Right renal pelvis (tissue), 4 donors: ENCODE measurements around the gene PARD3. TPM values are rescaled to one million over a fixed set of nuclear protein-coding genes. Genes with fewer than 3 reads are reported as not detected.

Source experiments
- DNase-seq, 4 donors: peaks; one replicate each; pipeline ENCODE4 v3.0.0-alpha.2; 2013; ENCODE audit warnings: low read depth in 4 of 4, low spot score in 3 of 4, missing footprints in 1 of 4
- polyA plus RNA-seq, 4 donors: library from polyadenylated mRNA; unstranded; fragments of 120-200 nt; gene quantifications; one replicate each; pipeline ENCODE4 v1.2.1, GENCODE V29; 2013; ENCODE audit not compliant: insufficient read length in 4 of 4

Gene PARD3
- polyA plus RNA-seq, 4 donors = 62.1 to 76.2 (median 71.3) TPM

DNA sequence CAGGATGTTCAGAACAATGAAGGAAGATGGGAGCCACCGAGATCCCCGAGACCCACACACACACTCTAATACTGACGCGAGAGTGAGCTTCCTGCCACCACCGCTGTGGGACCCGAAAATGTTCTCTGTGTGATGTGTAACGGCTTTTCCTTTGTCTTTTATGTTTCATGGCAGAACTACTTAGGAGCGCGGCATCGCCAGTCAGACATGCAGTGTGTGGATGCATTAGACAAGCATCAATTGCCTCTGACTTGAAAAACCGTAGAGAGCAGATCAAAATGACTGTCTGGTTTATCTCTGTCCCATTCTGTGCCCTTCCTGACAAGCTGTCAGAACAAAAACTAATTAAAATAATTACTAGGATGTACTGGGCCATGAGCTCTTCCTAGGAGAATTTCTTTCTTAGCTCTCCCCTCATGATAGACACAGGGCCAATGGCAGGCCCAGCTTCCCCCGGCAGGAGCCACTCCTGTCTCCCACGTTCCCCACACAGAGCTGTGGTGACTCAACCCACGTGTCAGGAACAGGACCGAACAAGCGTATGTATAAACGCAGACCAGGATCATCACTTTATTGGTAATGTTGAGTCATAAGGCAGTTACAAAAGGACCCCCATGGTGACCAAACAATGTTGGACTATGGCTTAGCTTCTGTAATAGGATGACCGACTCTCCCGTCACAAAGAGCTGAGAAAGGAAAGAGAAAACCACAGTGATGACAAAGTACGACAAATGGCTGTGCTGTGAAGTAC lies 705.0 kb downstream of the PARD3 start:
- no peak for DNase-seq

DNA sequence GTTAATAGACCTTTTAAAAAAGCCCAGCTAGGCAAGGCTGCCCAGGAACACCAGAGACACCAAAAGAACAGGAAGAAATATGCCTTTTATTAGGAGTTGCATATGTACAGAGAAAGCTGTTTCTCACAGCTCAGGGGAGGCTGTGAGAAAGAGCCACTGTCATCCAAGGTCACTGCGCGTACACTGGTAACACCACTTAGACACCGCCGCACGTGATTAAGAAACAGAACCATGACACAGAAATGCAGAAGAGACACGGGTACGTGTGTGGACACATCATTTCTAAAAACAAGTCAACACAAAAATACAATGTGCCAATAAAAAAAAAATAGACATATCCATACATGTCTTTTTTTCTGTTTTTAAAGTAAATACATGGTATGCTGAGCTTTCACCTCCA lies 705.6 kb downstream of the PARD3 start:
- no peak for DNase-seq

DNA sequence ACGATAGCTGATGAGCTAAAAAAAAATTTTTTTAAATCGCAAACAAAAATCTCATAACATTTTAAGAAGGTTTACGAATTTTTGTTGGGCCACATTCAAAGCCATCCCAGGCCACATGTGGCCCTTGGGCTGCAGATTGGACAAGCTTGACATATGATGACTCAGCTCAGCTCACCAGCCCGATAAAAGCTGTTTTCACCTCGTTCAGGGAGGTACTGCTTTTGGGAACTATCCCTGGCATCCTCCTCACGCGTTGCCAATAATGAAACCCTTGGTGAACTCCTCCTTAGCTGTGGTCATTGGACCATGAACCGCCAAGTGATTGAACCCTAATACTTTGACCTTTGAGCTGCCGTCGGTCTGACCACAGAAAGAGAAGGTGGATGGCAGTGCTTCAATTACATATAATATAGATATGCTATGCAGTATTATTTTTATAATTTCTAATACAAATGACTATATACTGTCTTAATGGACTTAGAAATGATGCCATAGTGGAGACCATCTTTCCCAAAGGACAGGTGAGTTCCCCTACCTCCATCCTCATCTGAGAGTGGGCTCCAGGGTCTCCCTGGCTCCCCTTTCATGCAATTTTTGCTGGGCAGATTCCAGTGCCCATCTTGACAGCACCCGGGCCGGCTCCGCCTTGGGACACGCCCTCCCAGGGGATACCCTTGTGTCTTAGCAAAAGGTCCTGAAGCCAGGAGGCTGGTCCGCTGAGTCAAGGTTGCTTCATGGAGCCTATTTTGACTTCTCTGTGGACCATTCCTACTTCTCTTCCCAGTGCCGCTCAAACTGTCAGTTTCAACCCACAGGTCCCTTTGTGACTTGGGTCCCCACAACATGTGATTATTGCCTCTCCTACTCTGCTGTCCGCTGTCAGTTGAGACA lies 707.2 kb downstream of the PARD3 start:
- no peak for DNase-seq

GRCh38 chr10:34106356-34106885 lies 708.7 kb downstream of the PARD3 start:
- DNase-seq = no peak

DNA sequence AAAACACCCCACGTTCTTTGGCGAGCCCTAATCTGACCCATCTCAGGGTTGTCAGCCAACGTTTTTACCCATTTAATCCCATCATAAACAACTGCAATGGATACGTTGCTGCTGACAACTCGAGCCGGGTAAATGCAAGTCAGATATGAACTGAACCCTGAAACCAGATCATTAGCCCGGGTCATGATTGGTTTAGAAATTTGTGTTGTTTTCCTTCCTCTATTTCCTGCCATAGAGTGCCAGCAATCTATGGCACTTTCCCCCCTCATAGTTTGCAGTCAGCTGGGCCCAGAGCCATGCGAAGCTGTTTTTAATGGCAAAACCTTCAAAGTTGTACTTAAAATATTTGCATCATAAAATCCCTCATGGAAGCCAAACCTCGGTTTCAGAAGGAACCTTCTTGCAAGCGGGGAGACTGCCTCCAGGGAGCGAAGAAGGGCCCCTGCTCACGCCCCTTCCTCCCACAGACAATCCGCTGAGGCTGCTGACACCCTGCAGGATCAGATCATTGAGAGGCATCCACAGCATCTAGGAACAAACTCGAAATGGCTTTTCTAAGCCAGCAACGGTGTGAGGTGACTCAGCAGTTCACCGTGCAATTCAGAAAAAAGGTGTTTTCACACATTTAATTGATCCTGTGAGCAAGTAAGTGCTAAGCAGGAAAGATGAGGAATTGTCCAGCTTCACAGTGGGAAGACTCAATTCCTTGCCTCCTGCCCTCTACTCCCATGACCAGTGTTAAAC lies 710.1 kb downstream of the PARD3 start:
- no peak for DNase-seq

GRCh38 chr10:34102893-34103506 lies 712.1 kb downstream of the PARD3 start:
- peak in 2 of 4 donors; percentile 65 to 67 for DNase-seq

- no peak for DNase-seq
Observed at GRCh38 chr10:34102237-34102673, 712.8 kb downstream of the PARD3 start.

DNA sequence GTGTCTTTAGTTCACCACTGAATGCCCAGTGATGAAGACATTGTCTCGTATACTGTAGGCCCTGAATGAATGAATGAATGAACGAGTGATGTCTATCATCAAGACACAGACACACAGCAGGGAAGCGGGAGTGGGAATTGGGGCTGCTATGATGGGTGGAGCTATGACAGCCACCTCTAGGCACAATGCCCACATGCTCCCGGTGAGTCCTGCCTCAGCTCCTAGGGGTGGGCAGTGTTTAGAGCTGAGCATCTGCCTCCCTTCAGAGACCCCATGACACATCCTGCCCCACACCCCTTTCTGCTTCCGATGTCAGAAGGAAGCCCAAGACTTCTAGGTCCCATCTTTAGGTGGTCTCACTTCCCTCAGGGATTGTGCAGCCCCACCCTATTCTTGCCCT lies 714.1 kb downstream of the PARD3 start:
- no peak for DNase-seq

DNA sequence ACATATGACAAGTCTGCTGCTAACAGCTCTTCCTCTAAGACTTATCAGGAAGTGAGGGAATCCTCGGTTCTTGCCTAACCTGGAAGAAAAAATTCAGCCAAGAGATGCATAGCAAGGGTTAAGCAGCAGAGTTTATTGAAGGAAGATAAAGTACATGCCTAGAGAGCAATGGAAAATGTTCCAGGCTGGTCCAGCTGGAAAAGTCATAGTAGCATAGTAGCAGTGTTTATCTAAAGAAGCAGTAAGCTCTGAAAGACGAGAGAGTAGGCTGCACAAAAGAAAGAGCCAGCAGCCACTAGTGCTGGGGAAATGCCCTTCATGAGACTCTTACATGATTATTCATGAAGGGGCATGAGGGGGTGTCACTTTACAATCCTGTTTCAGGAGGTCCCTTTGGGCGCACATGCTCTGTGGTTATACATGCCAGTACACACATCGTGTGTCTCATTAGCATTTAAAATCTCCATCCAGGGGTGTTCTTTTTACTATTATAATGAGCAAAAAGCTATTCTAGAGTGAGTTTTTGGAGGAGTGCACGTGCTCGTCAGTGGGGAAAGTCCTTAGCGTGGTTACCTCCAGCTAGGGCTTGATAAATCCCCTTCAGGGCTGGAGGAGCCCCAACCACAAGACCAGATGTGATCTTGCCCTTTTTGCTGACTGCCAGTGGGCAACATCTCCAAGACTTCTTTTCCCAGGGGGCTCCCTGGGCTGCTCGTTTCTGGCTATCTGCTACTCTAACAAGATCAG lies 716.1 kb downstream of the PARD3 start:
- no peak for DNase-seq

- no peak for DNase-seq
Observed at GRCh38 chr10:34097682-34098081, 717.4 kb downstream of the PARD3 start.

DNA sequence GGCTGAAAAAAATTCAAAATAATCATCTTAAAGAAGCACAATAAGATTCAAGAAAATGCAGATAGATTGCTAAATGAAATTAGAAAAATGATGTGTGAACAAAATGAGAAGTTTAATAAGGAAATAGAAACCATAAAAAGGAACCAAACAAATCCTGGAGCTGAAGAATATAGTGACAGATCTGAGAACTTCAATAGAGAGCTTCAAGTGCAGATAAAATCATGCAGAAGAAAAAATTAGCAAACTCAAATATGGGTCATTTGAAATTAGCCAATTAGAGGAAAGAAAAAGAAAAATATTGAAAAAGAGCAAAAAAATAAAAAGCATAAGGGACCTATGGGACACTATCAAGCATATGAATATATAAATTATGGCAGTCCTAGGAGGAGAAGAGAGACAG lies 720.1 kb downstream of the PARD3 start:
- DNase-seq = no peak

DNA sequence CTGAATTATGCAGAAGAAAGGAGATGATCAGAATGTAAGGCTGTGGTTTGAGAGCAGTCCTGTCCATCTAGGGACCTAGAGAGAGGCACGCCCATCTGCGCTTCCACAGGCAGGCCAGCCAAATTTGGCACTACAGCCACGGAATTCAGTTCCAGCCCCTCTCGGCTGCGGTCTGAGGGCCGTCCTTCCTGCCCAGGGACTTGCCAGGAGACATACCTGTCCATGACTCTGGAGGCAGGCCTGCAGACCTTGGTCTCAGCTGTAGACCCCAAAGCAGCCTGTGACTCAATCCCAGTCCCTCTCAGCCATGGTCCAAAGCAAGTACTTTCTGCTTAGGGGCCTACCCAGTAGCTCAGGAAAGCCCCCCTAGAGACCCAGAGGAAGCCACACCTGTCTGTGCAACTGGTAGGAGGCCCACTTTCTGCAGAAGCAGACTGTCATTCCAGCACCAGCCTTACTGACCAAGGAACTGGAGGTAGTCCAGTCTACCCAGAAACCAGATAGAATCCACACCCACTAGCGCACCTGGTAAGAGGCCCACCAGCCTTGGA lies 720.9 kb downstream of the PARD3 start:
- no peak for DNase-seq

DNA sequence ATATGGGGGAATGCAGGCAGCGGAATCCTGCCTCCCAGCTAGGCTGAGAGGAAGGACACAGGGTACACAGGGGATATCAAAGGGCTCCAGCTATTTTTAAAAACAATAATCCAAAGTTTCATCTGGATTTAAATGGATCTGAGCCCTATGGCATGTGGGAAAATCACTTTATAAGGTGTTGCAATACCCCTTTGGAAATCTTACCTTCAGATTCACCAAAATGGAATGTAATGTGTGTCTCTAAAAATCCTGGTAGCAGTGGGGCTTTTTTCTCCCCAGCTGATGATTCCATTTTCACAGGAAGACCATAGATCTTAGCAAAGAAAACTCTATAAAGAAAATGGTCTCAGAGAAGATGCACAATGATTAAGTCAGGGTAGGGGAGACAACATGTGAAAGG lies 722.2 kb downstream of the PARD3 start:
- no peak for DNase-seq

DNA sequence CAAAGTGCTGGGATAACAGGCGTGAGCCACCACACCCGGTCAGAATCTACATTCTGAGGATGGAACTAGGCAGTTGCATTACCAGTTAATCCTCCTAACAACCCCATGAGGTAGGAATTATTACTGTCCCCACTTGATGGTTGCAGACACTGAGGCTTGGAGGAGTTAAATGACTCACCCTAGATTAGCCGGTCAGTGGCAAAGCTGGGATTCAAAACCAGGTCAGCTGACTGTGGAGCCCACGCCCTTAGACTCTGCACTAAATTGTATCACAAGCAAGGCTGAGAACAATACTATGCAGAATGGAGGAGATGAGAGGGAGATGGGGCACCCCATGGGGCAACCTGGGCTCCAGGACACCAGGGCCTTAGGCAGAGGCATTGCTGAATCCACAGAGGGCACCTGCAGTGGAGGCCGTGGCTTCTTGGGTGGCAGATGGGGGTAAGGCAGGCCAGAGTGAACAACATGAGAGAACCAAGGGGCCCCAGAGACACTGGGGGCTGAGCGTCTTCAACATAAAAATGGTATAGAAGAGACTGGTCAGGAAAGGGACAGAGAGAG lies 723.4 kb downstream of the PARD3 start:
- DNase-seq = no peak

DNA sequence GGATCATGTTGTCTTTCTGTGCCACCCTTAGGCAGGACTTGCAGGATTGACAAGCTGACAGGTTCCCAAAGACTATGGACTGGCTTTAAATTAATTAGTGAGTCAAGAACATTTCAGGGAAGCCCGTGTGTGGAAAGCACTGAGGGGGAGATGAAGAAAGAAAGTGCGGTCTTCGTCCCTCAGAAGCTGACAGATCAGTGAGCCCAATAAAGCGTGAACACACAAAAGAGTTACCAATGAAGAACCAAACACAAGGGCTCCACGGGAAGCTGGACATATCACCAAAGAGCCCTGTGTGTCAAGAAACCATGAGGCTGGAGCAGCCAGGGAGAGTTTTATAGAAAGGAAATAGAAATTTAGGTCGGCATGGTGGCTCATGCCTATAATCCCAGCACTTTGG lies 725.8 kb downstream of the PARD3 start:
- DNase-seq = no peak

- no peak for DNase-seq
Observed at GRCh38 chr10:34088208-34088794, 726.8 kb downstream of the PARD3 start.

GRCh38 chr10:34087095-34087418 lies 728.0 kb downstream of the PARD3 start:
- no peak for DNase-seq

GRCh38 chr10:34083567-34083966 lies 731.5 kb downstream of the PARD3 start:
- no peak for DNase-seq

DNA sequence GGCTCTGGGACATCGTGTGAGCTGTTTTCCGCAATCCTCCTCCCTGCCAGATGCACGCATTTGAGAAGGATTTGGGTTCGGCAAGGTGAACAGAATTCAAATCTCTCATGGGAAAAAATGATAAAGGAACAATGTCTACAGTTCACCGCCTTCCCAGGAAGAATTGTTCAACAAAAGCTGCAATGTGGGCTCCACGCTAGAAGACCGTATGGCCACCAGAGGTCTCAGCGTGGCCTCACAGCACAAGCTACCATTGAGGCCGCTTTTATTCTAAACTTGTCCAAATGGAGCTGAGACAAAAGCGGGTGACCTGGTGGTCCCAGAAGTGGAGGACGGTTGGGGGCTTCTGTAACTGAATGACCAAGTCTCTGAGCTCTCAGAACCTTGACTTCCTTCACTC lies 733.1 kb downstream of the PARD3 start:
- DNase-seq = no peak
